Liver (tissue), 9 donors: ENCODE measurements around the gene FUT2. TPM values are rescaled to one million over a fixed set of nuclear protein-coding genes. Genes with fewer than 3 reads are reported as not detected.

Experiments used
- DNase-seq: peaks from one replicate; pipeline ENCODE4 v3.0.0-alpha.2; 2017; ENCODE audit warnings: low spot score
- H3K27ac ChIP-seq, 2 donors: one replicate each; pipeline ENCODE4 v1.7.0; 2013; ENCODE audit warnings: inconsistent platforms in 2 of 2, low read length in 2 of 2, control low read depth in 1 of 2, low read depth in 1 of 2, mild to moderate bottlenecking in 1 of 2
- H3K27me3 ChIP-seq, 4 donors: one replicate each; pipeline versions ENCODE4 v1.6.1 to v1.7.0; 2013; ENCODE audit warnings: low read length in 3 of 4, inconsistent platforms in 1 of 4, mild to moderate bottlenecking in 1 of 4, moderate library complexity in 1 of 4; ENCODE audit not compliant: control insufficient read depth in 4 of 4, insufficient read depth in 4 of 4
- H3K36me3 ChIP-seq, 4 donors: one replicate each; pipeline versions ENCODE4 v1.6.1 to v1.7.0; 2013; ENCODE audit warnings: low read length in 3 of 4, mild to moderate bottlenecking in 3 of 4, low read depth in 1 of 4, moderate library complexity in 1 of 4; ENCODE audit not compliant: control insufficient read depth in 4 of 4, insufficient read depth in 3 of 4
- H3K4me1 ChIP-seq, 4 donors: one replicate each; pipeline versions ENCODE4 v1.6.1 to v1.7.0; 2013; ENCODE audit warnings: low read length in 3 of 4, mild to moderate bottlenecking in 3 of 4, moderate library complexity in 1 of 4; ENCODE audit not compliant: control insufficient read depth in 4 of 4, insufficient read depth in 4 of 4
- H3K4me3 ChIP-seq, 3 donors: one replicate each; pipeline versions ENCODE4 v1.6.1 to v1.7.0; 2013; ENCODE audit warnings: low read length in 3 of 3, control low read depth in 1 of 3, low read depth in 1 of 3, mild to moderate bottlenecking in 1 of 3
- H3K9ac ChIP-seq, 2 donors: one replicate each; pipeline ENCODE4 v1.7.0; 2013; ENCODE audit warnings: low read length in 2 of 2, mild to moderate bottlenecking in 2 of 2, moderate library complexity in 2 of 2, control low read depth in 1 of 2, low read depth in 1 of 2
- H3K9me3 ChIP-seq, 4 donors: one replicate each; pipeline versions ENCODE4 v1.6.1 to v1.7.0; 2013; ENCODE audit warnings: low read length in 3 of 4; ENCODE audit not compliant: control insufficient read depth in 4 of 4
- EGR1 ChIP-seq, 2 donors: IDR thresholded peaks; 2 replicates each; pipeline ENCODE4 v1.6.1; 2016 to 2018; ENCODE audit warnings: antibody characterized with exemption in 2 of 2, low read depth in 2 of 2
- FOXA1 ChIP-seq: IDR thresholded peaks from 2 replicates; pipeline ENCODE4 v1.6.1; 2016; ENCODE audit warnings: antibody characterized with exemption
- FOXA2 ChIP-seq: IDR thresholded peaks from 2 replicates; pipeline ENCODE4 v1.6.1; 2016; ENCODE audit warnings: antibody characterized with exemption
- GABPA ChIP-seq, 2 donors: IDR thresholded peaks in 1 of 2; conservative IDR thresholded peaks in 1 of 2; 2 replicates each; pipeline ENCODE4 v1.6.1; 2016; ENCODE audit warnings: antibody characterized with exemption in 2 of 2, mild to moderate bottlenecking in 1 of 2, moderate library complexity in 1 of 2
- HNF4A ChIP-seq, 2 donors: conservative IDR thresholded peaks; 2 replicates each; pipeline ENCODE4 v1.6.1; 2016; ENCODE audit warnings: antibody characterized with exemption in 2 of 2, mild to moderate bottlenecking in 2 of 2
- HNF4G ChIP-seq: IDR thresholded peaks from 2 replicates; pipeline ENCODE4 v1.6.1; 2016; ENCODE audit warnings: antibody characterized with exemption
- JUND ChIP-seq, 2 donors: IDR thresholded peaks; 2 replicates each; pipeline ENCODE4 v1.6.1; 2016; ENCODE audit warnings: antibody characterized with exemption in 2 of 2
- NR2F2 ChIP-seq: IDR thresholded peaks from 2 replicates; pipeline ENCODE4 v1.6.1; 2016; ENCODE audit warnings: antibody characterized with exemption
- RAD21 ChIP-seq, 2 donors: IDR thresholded peaks; 2 replicates each; pipeline ENCODE4 v1.6.1; 2016; ENCODE audit warnings: antibody characterized with exemption in 2 of 2, mild to moderate bottlenecking in 2 of 2
- RXRA ChIP-seq, 2 donors: IDR thresholded peaks; 2 replicates each; pipeline ENCODE4 v1.6.1; 2017 to 2018; ENCODE audit warnings: antibody characterized with exemption in 2 of 2, mild to moderate bottlenecking in 1 of 2
- SP1 ChIP-seq: IDR thresholded peaks from 2 replicates; pipeline ENCODE4 v1.6.1; 2018; ENCODE audit warnings: antibody characterized with exemption, mild to moderate bottlenecking
- TAF1 ChIP-seq: conservative IDR thresholded peaks from 2 replicates; pipeline ENCODE4 v1.6.1; 2016; ENCODE audit warnings: antibody characterized with exemption, mild to moderate bottlenecking
- YY1 ChIP-seq: IDR thresholded peaks from 2 replicates; pipeline ENCODE4 v1.6.1; 2016; ENCODE audit warnings: antibody characterized with exemption, mild to moderate bottlenecking
- WGBS: extraction: QIAGEN DNeasy Blood & Tissue Kit; methylation state at CpG from one replicate; pipeline ENCODE4 v1.1.7; 2013; 5-methylcytosine and 5-hydroxymethylcytosine counted together
- polyA plus RNA-seq, 2 donors: library from polyadenylated mRNA; stranded (reverse) in 1 of 2; unstranded in 1 of 2; fragments of 200-250 nt in 1 of 2; fragments of >200 nt in 1 of 2; fragmentation: Nextera tagmentation in 1 of 2; extraction: Ambion mirVana in 1 of 2; gene quantifications; one replicate each; pipeline versions ENCODE4 v1.2.1 to v1.2.3, GENCODE V29; 2013 to 2015
- total RNA-seq, 2 donors: library from RNA; depleted of rRNA; stranded (reverse); fragments of >200 nt; gene quantifications; one replicate each; pipeline ENCODE4 v1.2.3, GENCODE V29; 2014
- TF ChIP-seq, protein P1 (sequence below): IDR thresholded peaks from 2 replicates; pipeline ENCODE4 v1.6.1; 2016; ENCODE audit warnings: antibody characterized with exemption
- TF ChIP-seq, protein P2 (sequence below): IDR thresholded peaks from 2 replicates; pipeline ENCODE4 v1.6.1; 2016; ENCODE audit warnings: antibody characterized with exemption
- TF ChIP-seq, protein P3 (sequence below): IDR thresholded peaks from 2 replicates; pipeline ENCODE4 v1.6.1; 2016; ENCODE audit warnings: antibody characterized with exemption
- TF ChIP-seq, protein P4 (sequence below): fragments of 150-350 bp; IDR thresholded peaks from 2 replicates; pipeline ENCODE4 v1.5.1; 2017; ENCODE audit warnings: improper control_type of control experiment, low read depth, low read length; ENCODE audit not compliant: missing input control
- TF ChIP-seq, protein P5 (sequence below): IDR thresholded peaks from 2 replicates; pipeline ENCODE4 v1.6.1; 2016; ENCODE audit warnings: antibody characterized with exemption, mild to moderate bottlenecking
- donor health status: healthy.
- donor health status: healthy.
- donor health status: healthy.
- donor health status: healthy.
- donor health status: healthy.

The FUT2 gene
- total and polyA plus RNA-seq, 4 donors, result 0.02 to 0.38 (median 0.05) TPM; not detected in 1

DNA sequence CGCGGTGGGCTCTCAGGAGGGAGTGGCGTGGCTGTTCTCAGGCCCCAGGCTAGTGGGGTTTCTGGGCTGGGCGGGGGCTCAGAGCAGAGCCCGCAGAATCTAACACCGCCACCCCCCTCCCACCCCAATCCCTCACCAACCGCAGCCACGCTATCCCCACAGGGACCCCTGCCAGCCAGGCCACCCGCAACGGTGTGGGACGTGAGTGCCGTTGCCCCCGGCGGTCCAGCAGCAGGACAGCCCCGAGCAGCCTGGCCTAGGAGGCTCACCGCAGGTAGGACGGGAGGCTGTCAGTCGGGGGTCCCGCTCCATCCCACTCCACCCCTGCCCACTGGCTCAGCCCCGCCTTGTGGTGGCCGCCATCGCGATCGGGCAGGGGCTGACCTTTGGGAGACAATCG, 22.8 kb upstream of the FUT2 start, which contains the start of gene NTN5:
NTN5 (minus strand) TSS at position 24 of the 400 bp plus-strand sequence. CDS start 2,031 bp downstream, outside the sequence.
- WGBS, result 83% methylated on average over 25 of the region's 25 CpGs
- H3K27ac ChIP-seq, result no peak within 1 kb of the TSS
- no peak for DNase-seq
- TF ChIP-seq RAD21 (IDR thresholded peaks at IDR 0.05), result no peak
- no peak for TF ChIP-seq GABPA (IDR thresholded peaks at IDR 0.05 in 1 of 2, conservative IDR thresholded peaks at IDR 0.05 in 1 of 2)
- TF ChIP-seq, protein P1, sequence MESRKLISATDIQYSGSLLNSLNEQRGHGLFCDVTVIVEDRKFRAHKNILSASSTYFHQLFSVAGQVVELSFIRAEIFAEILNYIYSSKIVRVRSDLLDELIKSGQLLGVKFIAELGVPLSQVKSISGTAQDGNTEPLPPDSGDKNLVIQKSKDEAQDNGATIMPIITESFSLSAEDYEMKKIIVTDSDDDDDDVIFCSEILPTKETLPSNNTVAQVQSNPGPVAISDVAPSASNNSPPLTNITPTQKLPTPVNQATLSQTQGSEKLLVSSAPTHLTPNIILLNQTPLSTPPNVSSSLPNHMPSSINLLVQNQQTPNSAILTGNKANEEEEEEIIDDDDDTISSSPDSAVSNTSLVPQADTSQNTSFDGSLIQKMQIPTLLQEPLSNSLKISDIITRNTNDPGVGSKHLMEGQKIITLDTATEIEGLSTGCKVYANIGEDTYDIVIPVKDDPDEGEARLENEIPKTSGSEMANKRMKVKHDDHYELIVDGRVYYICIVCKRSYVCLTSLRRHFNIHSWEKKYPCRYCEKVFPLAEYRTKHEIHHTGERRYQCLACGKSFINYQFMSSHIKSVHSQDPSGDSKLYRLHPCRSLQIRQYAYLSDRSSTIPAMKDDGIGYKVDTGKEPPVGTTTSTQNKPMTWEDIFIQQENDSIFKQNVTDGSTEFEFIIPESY, result no peak
- no peak for TF ChIP-seq HNF4A (conservative IDR thresholded peaks at IDR 0.05)
- TF ChIP-seq, protein P2, sequence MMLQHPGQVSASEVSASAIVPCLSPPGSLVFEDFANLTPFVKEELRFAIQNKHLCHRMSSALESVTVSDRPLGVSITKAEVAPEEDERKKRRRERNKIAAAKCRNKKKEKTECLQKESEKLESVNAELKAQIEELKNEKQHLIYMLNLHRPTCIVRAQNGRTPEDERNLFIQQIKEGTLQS, result no peak
- TF ChIP-seq, protein P3, sequence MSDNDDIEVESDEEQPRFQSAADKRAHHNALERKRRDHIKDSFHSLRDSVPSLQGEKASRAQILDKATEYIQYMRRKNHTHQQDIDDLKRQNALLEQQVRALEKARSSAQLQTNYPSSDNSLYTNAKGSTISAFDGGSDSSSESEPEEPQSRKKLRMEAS, result no peak
- TF ChIP-seq, protein P4, sequence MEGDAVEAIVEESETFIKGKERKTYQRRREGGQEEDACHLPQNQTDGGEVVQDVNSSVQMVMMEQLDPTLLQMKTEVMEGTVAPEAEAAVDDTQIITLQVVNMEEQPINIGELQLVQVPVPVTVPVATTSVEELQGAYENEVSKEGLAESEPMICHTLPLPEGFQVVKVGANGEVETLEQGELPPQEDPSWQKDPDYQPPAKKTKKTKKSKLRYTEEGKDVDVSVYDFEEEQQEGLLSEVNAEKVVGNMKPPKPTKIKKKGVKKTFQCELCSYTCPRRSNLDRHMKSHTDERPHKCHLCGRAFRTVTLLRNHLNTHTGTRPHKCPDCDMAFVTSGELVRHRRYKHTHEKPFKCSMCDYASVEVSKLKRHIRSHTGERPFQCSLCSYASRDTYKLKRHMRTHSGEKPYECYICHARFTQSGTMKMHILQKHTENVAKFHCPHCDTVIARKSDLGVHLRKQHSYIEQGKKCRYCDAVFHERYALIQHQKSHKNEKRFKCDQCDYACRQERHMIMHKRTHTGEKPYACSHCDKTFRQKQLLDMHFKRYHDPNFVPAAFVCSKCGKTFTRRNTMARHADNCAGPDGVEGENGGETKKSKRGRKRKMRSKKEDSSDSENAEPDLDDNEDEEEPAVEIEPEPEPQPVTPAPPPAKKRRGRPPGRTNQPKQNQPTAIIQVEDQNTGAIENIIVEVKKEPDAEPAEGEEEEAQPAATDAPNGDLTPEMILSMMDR, result no peak
- TF ChIP-seq, protein P5, sequence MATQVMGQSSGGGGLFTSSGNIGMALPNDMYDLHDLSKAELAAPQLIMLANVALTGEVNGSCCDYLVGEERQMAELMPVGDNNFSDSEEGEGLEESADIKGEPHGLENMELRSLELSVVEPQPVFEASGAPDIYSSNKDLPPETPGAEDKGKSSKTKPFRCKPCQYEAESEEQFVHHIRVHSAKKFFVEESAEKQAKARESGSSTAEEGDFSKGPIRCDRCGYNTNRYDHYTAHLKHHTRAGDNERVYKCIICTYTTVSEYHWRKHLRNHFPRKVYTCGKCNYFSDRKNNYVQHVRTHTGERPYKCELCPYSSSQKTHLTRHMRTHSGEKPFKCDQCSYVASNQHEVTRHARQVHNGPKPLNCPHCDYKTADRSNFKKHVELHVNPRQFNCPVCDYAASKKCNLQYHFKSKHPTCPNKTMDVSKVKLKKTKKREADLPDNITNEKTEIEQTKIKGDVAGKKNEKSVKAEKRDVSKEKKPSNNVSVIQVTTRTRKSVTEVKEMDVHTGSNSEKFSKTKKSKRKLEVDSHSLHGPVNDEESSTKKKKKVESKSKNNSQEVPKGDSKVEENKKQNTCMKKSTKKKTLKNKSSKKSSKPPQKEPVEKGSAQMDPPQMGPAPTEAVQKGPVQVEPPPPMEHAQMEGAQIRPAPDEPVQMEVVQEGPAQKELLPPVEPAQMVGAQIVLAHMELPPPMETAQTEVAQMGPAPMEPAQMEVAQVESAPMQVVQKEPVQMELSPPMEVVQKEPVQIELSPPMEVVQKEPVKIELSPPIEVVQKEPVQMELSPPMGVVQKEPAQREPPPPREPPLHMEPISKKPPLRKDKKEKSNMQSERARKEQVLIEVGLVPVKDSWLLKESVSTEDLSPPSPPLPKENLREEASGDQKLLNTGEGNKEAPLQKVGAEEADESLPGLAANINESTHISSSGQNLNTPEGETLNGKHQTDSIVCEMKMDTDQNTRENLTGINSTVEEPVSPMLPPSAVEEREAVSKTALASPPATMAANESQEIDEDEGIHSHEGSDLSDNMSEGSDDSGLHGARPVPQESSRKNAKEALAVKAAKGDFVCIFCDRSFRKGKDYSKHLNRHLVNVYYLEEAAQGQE, result no peak
- TF ChIP-seq SP1, result no peak
- TF ChIP-seq FOXA1, result no peak
- no peak for TF ChIP-seq YY1
- no peak for TF ChIP-seq FOXA2
- no peak for TF ChIP-seq EGR1 (IDR thresholded peaks at IDR 0.05; ENCODE audit: low read depth in 2 of 2)
- no peak for TF ChIP-seq HNF4G
- TF ChIP-seq NR2F2, result no peak
- TF ChIP-seq JUND (IDR thresholded peaks at IDR 0.05), result no peak
- no peak for TF ChIP-seq RXRA (IDR thresholded peaks at IDR 0.05)
- TF ChIP-seq TAF1, result no peak
- no peak within 1 kb of the TSS for H3K4me3 ChIP-seq
- H3K36me3 ChIP-seq, result no peaks in the 10 kb centered on the region
- no peak within 1 kb of the TSS for H3K9ac ChIP-seq
- peaks cover 0 to 3% (median 0%) of the 10 kb centered on the region in 4 donors for H3K4me1 ChIP-seq
- H3K27me3 ChIP-seq, result no peaks in the 10 kb centered on the region
- no peaks in the 10 kb centered on the region for H3K9me3 ChIP-seq
